Fibroblast of villous mesenchyme (primary cell): ENCODE measurements around the gene ANKK1. TPM values are rescaled to one million over a fixed set of nuclear protein-coding genes. Genes with fewer than 3 reads are reported as not detected.

Experiments
- DNase-seq: peaks from one replicate; pipeline ENCODE4 v3.0.0-alpha.2; 2010; ENCODE audit warnings: low read depth
- H3K4me3 ChIP-seq: 2 replicates; pipeline ENCODE4 v1.5.1; 2011; ENCODE audit warnings: low read depth, mild to moderate bottlenecking, low read length
- total RNA-seq: library from RNA; depleted of rRNA; stranded (reverse); fragments of >200 nt; gene quantifications from 2 replicates; pipeline ENCODE4 v1.2.3, GENCODE V29; 2012
- TF ChIP-seq, protein P1 (sequence below): IDR thresholded peaks from 2 replicates; pipeline ENCODE4 v1.5.1; 2012; ENCODE audit warnings: low read depth, mild to moderate bottlenecking, low read length; ENCODE audit not compliant: insufficient read depth

Gene ANKK1
- total RNA-seq, 1 donor, result under 0.01 TPM

DNA sequence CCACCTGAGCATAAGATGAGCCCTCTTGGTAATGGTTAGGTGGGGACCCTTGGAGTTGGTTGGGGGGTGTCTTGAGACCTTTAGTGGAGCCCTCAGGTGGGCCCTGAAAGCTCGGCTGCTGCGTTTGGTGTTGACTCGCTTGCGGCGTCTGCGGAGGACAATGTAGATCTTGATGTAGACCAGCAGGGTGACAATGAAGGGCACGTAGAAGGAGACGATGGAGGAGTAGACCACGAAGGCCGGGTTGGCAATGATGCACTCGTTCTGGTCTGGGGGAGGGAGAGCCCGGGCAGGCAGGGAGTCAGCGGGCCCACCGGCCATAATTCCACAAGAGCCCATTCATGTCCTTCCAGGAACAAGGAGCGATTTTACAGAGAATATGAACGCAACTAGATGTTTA is 27.8 kb downstream of the ANKK1 start:
- TF ChIP-seq, protein P1, sequence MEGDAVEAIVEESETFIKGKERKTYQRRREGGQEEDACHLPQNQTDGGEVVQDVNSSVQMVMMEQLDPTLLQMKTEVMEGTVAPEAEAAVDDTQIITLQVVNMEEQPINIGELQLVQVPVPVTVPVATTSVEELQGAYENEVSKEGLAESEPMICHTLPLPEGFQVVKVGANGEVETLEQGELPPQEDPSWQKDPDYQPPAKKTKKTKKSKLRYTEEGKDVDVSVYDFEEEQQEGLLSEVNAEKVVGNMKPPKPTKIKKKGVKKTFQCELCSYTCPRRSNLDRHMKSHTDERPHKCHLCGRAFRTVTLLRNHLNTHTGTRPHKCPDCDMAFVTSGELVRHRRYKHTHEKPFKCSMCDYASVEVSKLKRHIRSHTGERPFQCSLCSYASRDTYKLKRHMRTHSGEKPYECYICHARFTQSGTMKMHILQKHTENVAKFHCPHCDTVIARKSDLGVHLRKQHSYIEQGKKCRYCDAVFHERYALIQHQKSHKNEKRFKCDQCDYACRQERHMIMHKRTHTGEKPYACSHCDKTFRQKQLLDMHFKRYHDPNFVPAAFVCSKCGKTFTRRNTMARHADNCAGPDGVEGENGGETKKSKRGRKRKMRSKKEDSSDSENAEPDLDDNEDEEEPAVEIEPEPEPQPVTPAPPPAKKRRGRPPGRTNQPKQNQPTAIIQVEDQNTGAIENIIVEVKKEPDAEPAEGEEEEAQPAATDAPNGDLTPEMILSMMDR, result no peak
- H3K4me3 ChIP-seq, result no peak overlapping the region
- DNase-seq, result no peak

GRCh38 chr11:113417428-113417827 is 29.8 kb downstream of the ANKK1 start:
- DNase-seq, result no peak
- TF ChIP-seq, protein P1, result no peak
- no peak overlapping the region for H3K4me3 ChIP-seq

- TF ChIP-seq, protein P1, result no peak
- no peak for DNase-seq
- no peak overlapping the region for H3K4me3 ChIP-seq
Observed at GRCh38 chr11:113419454-113420003, 31.9 kb downstream of the ANKK1 start.

DNA sequence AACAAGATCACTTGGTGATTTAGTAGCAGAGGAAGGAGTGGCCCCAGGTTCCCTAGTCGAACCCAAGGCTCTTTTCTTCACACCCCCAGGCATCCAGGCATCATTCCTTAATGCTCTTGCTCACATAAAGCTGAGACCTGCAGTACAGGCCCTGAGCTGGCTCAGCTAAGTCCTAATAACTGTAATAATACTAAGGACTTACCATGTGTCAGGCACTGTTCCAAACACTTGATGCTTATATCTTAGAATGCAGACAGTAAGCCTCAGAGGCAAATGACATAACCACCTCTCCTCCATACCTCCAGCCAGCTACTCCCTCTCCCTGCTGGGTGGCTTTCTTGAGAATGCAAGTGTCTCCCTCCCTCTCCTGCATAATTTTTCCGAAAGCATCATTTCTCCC is 33.2 kb downstream of the ANKK1 start:
- no peak overlapping the region for H3K4me3 ChIP-seq
- DNase-seq, result no peak
- TF ChIP-seq, protein P1, result no peak

DNA sequence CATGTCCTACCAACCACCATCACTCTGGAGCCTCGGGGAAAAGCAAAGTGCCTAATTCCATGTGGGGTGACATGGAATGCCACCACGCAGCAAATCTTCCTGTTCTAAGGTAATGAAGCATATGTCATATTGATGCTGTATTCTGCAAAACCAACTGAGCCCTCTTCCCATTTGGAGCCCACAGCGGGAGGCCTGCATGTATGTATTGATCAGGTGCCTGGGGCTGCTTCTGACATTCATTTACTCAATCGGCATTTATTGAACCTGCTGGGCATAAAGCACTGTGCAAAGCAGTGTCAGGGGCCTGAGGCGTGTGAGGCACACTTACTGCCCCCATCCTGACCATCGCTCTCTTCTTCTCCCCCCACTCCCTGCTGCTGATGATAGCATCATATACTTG is 39.1 kb downstream of the ANKK1 start:
- TF ChIP-seq, protein P1, result no peak
- no peak overlapping the region for H3K4me3 ChIP-seq

DNA sequence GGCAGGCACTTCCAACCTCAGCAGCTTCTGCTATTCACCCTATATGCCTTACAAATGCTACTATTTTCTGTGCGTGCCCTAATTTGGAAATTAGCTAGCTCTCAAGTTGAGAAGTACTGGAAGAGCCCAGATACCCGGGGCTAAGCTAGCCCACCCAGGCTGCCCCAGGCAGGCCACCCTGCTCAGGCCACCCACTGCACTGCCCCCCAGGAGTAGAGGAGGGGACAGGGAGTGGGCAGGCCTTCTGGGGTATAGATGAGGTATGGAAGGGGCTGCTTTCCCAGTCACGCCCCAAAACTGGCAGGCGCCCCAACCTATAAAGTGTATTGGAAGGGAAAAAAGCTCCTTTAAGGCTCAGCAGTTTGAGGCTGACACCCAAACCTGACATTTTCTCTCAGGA is 44.2 kb downstream of the ANKK1 start:
- H3K4me3 ChIP-seq, result no peak overlapping the region
- no peak for DNase-seq
- TF ChIP-seq, protein P1, result no peak

More for the DNA sequence above, 39.1 kb downstream of the ANKK1 start:
- no peak for DNase-seq
